Parathyroid adenoma (tissue), 2 donors: ENCODE measurements around the gene ZCCHC14.
A peak's percentile ranks its signal among the peaks of the same experiment; 100 is the strongest.

Source experiments
- H2AFZ ChIP-seq: fragments of 300-600 bp; sonication (generic); one replicate; pipeline ENCODE4 v1.7.0; 2017; ENCODE audit warnings: antibody characterized with exemption, mild to moderate bottlenecking
- H3K27ac ChIP-seq: fragments of 300-600 bp; sonication (generic); one replicate; pipeline ENCODE4 v1.7.0; 2017
- H3K27me3 ChIP-seq: fragments of 300-600 bp; sonication (generic); one replicate; pipeline ENCODE4 v1.7.0; 2017; ENCODE audit warnings: low read length; ENCODE audit not compliant: control insufficient read depth, insufficient read depth
- H3K36me3 ChIP-seq: fragments of 300-600 bp; sonication (generic); one replicate; pipeline ENCODE4 v1.7.0; 2017; ENCODE audit warnings: low read length; ENCODE audit not compliant: control insufficient read depth, insufficient read depth
- H3K4me1 ChIP-seq: fragments of 300-600 bp; sonication (generic); one replicate; pipeline ENCODE4 v1.7.0; 2017; ENCODE audit warnings: control low read depth
- H3K4me2 ChIP-seq: fragments of 300-600 bp; sonication (generic); one replicate; pipeline ENCODE4 v1.7.0; 2017; ENCODE audit warnings: low read length
- H3K4me3 ChIP-seq: fragments of 300-600 bp; sonication (generic); one replicate; pipeline ENCODE4 v1.7.0; 2017; ENCODE audit warnings: low read depth, low read length
- H3K79me2 ChIP-seq: fragments of 300-600 bp; sonication (generic); one replicate; pipeline ENCODE4 v1.7.0; 2017; ENCODE audit warnings: control low read depth
- H3K9ac ChIP-seq: fragments of 300-600 bp; sonication (generic); one replicate; pipeline ENCODE4 v1.7.0; 2017; ENCODE audit warnings: mild to moderate bottlenecking
- H3K9me3 ChIP-seq: fragments of 300-600 bp; sonication (generic); one replicate; pipeline ENCODE4 v1.7.0; 2017; ENCODE audit warnings: low read length; ENCODE audit not compliant: control insufficient read depth
- TF ChIP-seq, protein P1 (sequence below): fragments of 300-600 bp; sonication (generic); IDR thresholded peaks from one replicate; pipeline ENCODE4 v1.7.0; 2017; ENCODE audit warnings: antibody characterized with exemption, mild to moderate bottlenecking
- donor health status: primary hyperparathyroidism.

The ZCCHC14 gene

DNA sequence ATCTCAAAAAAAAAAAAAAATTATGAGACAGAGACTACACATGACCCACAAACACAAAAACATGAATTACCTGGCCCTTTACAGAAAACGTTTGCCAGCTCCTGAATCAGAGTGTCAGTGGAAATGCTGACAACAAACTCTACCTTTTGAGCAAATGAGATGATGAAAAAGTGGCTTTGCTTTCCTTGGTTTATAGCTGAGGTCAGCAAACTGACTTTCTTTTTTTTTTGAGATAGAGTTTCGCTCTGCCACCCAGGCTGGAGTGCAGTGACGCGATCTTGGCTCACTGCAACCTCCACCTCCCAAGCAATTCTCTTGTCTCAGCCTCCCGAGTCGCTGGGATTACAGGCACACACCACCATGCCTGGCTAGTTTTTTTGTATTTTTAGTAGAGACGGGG lies 46.3 kb downstream of the ZCCHC14 start:
- Histone ChIP-seq H3K27me3 (no peaks in the 10 kb centered on the region), H3K27ac (peak overlapping the region; percentile 30), H3K4me3 (no peak overlapping the region), H3K36me3 (no peaks in the 10 kb centered on the region), H3K4me1 (peaks cover 4% of the 10 kb centered on the region), H2AFZ (no peak overlapping the region), H3K4me2 (no peak overlapping the region), H3K9me3 (no peaks in the 10 kb centered on the region), H3K79me2 (peaks cover 11% of the 10 kb centered on the region), H3K9ac (no peak overlapping the region)
- TF ChIP-seq, protein P1, sequence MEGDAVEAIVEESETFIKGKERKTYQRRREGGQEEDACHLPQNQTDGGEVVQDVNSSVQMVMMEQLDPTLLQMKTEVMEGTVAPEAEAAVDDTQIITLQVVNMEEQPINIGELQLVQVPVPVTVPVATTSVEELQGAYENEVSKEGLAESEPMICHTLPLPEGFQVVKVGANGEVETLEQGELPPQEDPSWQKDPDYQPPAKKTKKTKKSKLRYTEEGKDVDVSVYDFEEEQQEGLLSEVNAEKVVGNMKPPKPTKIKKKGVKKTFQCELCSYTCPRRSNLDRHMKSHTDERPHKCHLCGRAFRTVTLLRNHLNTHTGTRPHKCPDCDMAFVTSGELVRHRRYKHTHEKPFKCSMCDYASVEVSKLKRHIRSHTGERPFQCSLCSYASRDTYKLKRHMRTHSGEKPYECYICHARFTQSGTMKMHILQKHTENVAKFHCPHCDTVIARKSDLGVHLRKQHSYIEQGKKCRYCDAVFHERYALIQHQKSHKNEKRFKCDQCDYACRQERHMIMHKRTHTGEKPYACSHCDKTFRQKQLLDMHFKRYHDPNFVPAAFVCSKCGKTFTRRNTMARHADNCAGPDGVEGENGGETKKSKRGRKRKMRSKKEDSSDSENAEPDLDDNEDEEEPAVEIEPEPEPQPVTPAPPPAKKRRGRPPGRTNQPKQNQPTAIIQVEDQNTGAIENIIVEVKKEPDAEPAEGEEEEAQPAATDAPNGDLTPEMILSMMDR, result no peak

DNA sequence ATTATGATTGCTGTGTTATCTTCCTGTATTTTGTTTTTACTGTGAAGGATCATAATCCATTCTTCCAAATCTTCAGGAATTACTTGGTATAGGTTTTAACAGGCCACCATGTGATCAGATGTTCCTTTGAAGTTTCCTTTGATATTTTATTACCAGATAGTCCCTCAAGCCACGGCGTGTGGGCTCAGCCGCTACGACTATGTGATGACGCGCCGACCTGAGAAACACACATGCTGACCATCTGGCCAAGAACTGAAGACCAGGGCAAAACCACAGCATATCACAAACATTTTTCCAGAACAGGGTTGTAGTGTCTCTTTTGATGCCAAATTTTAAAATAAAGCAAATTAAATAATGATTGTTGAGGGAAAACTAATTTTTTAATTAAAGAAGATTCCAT lies 47.3 kb downstream of the ZCCHC14 start:
- no peaks in the 10 kb centered on the region for H3K36me3 ChIP-seq
- H2AFZ ChIP-seq, result no peak overlapping the region
- H3K4me1 ChIP-seq, result no peaks in the 10 kb centered on the region
- no peak overlapping the region for H3K27ac ChIP-seq
- H3K27me3 ChIP-seq, result no peaks in the 10 kb centered on the region
- no peaks in the 10 kb centered on the region for H3K9me3 ChIP-seq
- H3K9ac ChIP-seq, result no peak overlapping the region
- TF ChIP-seq, protein P1, result no peak
- no peak overlapping the region for H3K4me2 ChIP-seq
- H3K4me3 ChIP-seq, result no peak overlapping the region
- H3K79me2 ChIP-seq, result peaks cover 18% of the 10 kb centered on the region

DNA sequence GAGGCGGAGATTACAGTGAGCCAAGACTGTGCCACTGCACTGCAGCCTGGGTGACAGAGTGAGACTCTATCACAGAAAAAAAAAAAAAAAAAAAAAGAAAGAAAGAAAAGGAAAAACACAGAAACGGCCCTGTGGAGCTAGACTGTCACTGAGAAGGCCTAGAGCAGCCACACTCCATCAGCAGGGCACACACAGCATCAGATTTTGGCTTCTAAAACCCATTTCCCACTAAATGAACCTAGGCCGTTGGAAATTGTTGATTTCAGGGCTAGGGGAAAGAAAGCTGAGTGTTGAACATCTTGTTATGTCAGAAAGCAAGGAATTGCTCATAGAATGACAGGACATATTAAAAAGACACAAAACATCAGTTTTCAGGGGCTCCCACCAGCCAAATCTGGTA lies 48.9 kb downstream of the ZCCHC14 start:
- Histone ChIP-seq H3K4me2 (no peak overlapping the region), H3K9ac (no peak overlapping the region), H3K27me3 (no peaks in the 10 kb centered on the region), H3K27ac (no peak overlapping the region), H3K36me3 (no peaks in the 10 kb centered on the region), H3K4me3 (no peak overlapping the region), H2AFZ (no peak overlapping the region), H3K9me3 (no peaks in the 10 kb centered on the region), H3K4me1 (no peaks in the 10 kb centered on the region), H3K79me2 (peaks cover 20% of the 10 kb centered on the region)
- TF ChIP-seq, protein P1, result no peak

DNA sequence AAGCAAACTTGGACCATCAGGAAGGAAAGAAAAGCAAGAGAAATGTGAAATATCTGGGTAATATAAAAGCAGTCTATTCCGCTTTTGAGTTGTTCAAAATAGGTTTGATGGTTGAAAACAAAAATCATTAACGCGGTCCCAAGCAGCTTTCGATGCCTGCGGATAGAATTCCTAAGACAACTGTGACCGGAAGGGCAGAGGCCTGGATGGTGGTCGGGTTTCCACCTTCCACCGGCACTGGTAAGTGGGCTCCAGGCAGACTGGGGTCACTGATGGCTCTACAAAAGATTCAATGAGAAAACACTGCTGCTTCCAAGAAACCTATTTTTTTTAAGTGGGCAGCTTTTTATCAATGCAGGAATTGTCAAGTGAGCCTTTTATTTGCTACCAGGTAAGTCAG lies 49.8 kb downstream of the ZCCHC14 start:
- H3K9me3 ChIP-seq, result no peaks in the 10 kb centered on the region
- H3K27ac ChIP-seq, result no peak overlapping the region
- peaks cover 25% of the 10 kb centered on the region for H3K79me2 ChIP-seq
- no peaks in the 10 kb centered on the region for H3K27me3 ChIP-seq
- H3K4me3 ChIP-seq, result no peak overlapping the region
- no peak overlapping the region for H3K4me2 ChIP-seq
- H3K36me3 ChIP-seq, result no peaks in the 10 kb centered on the region
- no peaks in the 10 kb centered on the region for H3K4me1 ChIP-seq
- TF ChIP-seq, protein P1, result no peak
- H3K9ac ChIP-seq, result no peak overlapping the region
- no peak overlapping the region for H2AFZ ChIP-seq

DNA sequence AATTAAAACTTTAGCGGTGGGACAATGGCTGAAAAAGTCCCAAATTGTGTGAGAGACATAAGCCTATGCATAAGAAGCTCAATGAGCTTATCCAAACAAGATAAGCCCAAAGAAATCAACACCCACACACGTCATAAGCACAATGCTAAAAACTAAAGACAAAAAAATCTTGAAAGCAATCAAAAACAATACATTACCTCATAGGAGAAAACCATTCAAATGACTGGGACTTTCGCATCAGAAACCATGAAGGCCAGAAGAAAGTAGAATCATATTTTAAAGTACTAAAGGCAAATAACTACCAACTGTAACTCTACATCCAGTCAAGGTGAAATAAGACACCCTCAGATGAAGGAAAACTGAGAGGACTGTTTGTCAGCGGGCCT lies 50.2 kb downstream of the ZCCHC14 start:
- Histone ChIP-seq H3K4me2 (no peak overlapping the region), H3K4me3 (no peak overlapping the region), H3K9ac (no peak overlapping the region), H3K27me3 (no peaks in the 10 kb centered on the region), H3K9me3 (no peaks in the 10 kb centered on the region), H3K36me3 (no peaks in the 10 kb centered on the region), H3K4me1 (no peaks in the 10 kb centered on the region), H3K79me2 (peaks cover 29% of the 10 kb centered on the region), H3K27ac (no peak overlapping the region), H2AFZ (no peak overlapping the region)
- TF ChIP-seq, protein P1, result no peak
